OCI-LY1 (cell line): ENCODE measurements around the gene DECR2.

Experiments
- EZH2 ChIP-seq: fragments of 200-600 bp; sonication (generic), shearing (Covaris generic); IDR thresholded peaks from 2 replicates; pipeline ENCODE4 v1.8.0; 2017; ENCODE audit warnings: borderline replicate concordance, mixed run types, mild to moderate bottlenecking, antibody characterized with exemption, low read length, moderate library complexity, mixed read lengths
- TF ChIP-seq, protein P1 (sequence below): fragments of 200-600 bp; sonication (generic), shearing (Covaris generic); IDR thresholded peaks from 2 replicates; pipeline ENCODE4 v1.5.1; 2017; ENCODE audit warnings: mild to moderate bottlenecking, antibody characterized with exemption, low read length, moderate library complexity, mixed read lengths

DNA sequence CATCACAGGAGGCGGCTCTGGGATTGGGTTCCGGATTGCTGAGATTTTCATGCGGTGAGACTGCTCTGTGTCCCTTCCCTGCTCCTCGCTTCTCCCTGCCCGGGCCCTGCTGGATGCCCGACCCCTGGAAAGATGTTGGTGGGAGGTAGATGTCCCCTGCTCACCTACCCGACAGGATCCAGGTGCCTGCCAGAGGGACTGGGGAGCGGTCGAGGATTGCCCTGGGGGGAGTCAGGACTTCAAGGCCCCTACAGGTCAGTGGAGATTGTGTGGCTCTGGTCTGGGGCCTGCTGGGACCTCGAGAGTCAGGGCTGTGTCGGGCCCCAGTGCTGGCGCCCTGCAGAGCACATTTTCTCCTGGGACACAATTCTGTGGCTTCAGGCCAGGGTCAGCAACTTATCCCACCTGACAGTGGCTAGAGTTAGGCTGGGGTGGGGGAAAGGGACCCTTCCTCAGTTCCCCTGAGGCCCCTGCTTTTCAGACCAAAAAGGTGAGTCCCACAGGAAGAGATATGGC is 3.3 kb downstream of the DECR2 start:
- TF ChIP-seq, protein P1, sequence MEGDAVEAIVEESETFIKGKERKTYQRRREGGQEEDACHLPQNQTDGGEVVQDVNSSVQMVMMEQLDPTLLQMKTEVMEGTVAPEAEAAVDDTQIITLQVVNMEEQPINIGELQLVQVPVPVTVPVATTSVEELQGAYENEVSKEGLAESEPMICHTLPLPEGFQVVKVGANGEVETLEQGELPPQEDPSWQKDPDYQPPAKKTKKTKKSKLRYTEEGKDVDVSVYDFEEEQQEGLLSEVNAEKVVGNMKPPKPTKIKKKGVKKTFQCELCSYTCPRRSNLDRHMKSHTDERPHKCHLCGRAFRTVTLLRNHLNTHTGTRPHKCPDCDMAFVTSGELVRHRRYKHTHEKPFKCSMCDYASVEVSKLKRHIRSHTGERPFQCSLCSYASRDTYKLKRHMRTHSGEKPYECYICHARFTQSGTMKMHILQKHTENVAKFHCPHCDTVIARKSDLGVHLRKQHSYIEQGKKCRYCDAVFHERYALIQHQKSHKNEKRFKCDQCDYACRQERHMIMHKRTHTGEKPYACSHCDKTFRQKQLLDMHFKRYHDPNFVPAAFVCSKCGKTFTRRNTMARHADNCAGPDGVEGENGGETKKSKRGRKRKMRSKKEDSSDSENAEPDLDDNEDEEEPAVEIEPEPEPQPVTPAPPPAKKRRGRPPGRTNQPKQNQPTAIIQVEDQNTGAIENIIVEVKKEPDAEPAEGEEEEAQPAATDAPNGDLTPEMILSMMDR = no peak
- no peak for TF ChIP-seq EZH2
